ENCODE measurements around the gene FGF8. TPM values are rescaled to one million over a fixed set of nuclear protein-coding genes. Genes with fewer than 3 reads are reported as not detected.

FGF8 gene
- total and polyA plus RNA-seq, 9 donors = 0.18 to 1.9 (median 0.49) TPM; not detected in 1

DNA sequence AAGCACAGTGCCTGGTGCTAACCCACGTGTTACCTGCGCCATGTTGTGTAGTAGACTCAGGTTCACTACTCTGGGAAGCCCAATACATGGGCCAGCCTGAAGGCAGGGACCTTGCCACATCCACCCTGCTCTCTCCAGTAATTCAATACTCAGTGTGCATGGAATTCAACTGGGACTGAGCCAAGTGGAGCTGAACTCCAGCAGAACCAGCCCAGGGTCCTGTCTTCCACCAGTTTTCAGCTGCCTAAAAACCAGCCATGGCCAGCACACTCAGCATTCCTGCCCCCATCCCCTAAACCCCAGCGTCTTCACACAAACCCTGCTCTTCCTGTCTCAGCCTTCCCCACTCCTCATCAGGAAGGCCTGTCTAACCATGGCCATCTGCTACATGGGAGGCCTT lies 15.4 kb downstream of the FGF8 start:
- H3K9me3 ChIP-seq (replicated peaks; ENCODE audit: control insufficient read depth, low read depth, low read length) = no peaks in the 10 kb centered on the region
- DNase-seq = no peak
- no peaks in the 10 kb centered on the region for H3K36me3 ChIP-seq (ENCODE audit: control insufficient read depth, insufficient read depth, low read length)
- H3K27me3 ChIP-seq (ENCODE audit: control insufficient read depth, insufficient read depth, low read length) = peaks cover 5% of the 10 kb centered on the region
- WGBS (ENCODE audit: insufficient coverage) = 79% methylated on average over 3 of the region's 3 CpGs
- no peak overlapping the region for H3K27ac ChIP-seq (ENCODE audit: low read length)
- H3K4me3 ChIP-seq (ENCODE audit: low read length) = no peak overlapping the region
- peaks cover 13% of the 10 kb centered on the region for H3K4me1 ChIP-seq (ENCODE audit: control insufficient read depth, insufficient read depth, low read length)

DNA sequence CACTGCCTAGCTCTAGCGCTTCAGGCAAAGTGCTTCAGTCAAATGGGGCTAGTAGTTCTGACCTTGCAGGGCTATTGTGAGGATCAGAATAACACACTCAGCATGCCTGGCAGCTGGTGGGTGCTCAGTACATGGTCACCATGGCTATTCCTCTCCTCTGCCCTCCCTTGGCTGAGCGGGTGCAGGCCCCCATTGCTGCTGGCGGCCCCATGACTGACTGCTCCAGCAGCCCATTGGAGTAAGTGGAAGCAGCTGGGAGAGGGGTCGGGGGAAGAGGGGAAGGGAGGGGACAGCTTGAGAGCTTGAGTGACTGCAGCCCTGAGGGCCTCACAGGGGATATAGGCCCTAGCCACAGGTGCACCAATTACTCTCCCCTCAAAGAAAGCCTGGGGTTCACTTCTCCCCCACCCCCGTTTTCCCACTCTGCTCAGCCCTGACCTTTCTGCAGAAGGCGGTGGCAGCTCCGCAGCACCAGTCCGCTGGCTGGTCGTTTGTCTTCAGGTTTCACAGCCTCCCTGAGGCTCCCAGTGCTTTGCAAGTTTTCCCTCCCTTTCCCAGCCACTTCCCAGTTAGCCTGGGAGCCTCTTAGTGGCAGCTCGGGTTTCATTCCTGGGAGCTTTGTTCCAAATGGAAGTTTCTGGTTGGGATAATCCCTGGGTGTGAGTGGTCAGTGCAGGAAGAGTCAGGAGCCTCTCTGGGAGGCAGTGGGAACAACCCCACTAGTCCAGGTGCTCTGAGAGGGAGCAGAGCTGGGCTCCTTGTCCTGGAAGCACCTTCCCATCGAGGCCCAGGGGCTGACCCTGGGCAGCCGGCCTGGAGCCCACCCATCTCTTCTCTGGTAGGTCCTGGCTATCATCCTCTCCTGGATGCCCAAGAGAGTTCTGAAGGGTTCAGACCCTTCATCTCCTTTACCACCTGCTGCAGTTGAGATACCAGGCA lies 16.3 kb downstream of the FGF8 start:
- Histone ChIP-seq H3K27ac (ENCODE audit: low read length) (no peak overlapping the region), H3K36me3 (ENCODE audit: control insufficient read depth, insufficient read depth, low read length) (no peaks in the 10 kb centered on the region), H3K4me1 (ENCODE audit: control insufficient read depth, insufficient read depth, low read length) (peaks cover 13% of the 10 kb centered on the region), H3K9me3 (replicated peaks; ENCODE audit: control insufficient read depth, low read depth, low read length) (no peaks in the 10 kb centered on the region), H3K4me3 (ENCODE audit: low read length) (no peak overlapping the region), H3K27me3 (ENCODE audit: control insufficient read depth, insufficient read depth, low read length) (peaks cover 5% of the 10 kb centered on the region)
- no peak for DNase-seq
- 37% methylated on average over 8 of the region's 12 CpGs for WGBS (ENCODE audit: insufficient coverage)

DNA sequence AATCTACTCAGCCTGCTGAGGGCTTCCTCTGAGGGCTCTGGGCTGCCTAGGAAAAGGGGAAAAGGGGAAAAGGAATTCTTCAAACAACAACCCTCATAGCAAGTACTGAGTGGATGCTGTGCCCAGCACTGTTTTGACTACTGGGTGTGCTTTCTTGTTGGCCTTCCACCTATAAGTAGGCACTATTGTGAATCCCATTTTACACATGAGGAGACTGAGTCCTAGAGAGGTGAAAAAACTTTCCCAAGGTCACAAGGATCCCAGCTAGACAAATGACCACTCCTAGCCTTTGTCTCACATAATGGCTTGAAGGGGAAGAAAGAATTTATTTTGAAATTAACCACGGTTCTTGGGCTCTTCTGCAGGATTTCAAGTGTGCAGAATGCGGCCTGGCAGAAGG lies 17.1 kb downstream of the FGF8 start:
- Histone ChIP-seq H3K4me1 (ENCODE audit: control insufficient read depth, insufficient read depth, low read length) (peaks cover 13% of the 10 kb centered on the region), H3K4me3 (ENCODE audit: low read length) (no peak overlapping the region), H3K9me3 (replicated peaks; ENCODE audit: control insufficient read depth, low read depth, low read length) (no peaks in the 10 kb centered on the region), H3K27me3 (ENCODE audit: control insufficient read depth, insufficient read depth, low read length) (peaks cover 5% of the 10 kb centered on the region), H3K36me3 (ENCODE audit: control insufficient read depth, insufficient read depth, low read length) (no peaks in the 10 kb centered on the region), H3K27ac (ENCODE audit: low read length) (no peak overlapping the region)
- WGBS (ENCODE audit: insufficient coverage) = 77% methylated on average over 2 of the region's 2 CpGs
- DNase-seq = no peak

DNA sequence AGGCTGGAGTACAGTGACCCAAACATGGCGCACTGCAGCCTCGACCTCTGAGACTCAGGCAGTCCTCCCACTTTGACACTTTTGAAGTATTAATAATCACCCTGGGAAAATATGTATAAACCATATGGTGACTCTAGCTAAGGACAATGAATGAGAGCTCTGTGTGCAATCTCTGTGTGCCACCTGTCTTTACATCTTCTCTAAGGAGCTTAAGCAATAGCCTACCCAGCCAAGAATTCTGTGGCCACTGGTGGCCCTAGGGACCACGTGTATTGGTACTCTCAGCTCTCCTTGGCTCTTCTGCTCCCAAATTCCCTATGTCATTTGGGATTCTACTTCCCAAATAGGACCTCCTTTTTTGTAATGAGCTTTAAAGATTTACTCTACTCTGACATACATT lies 23.7 kb downstream of the FGF8 start:
- H3K27me3 ChIP-seq (ENCODE audit: control insufficient read depth, insufficient read depth, low read length) = peaks cover 5% of the 10 kb centered on the region
- no peaks in the 10 kb centered on the region for H3K9me3 ChIP-seq (replicated peaks; ENCODE audit: control insufficient read depth, low read depth, low read length)
- H3K36me3 ChIP-seq (ENCODE audit: control insufficient read depth, insufficient read depth, low read length) = no peaks in the 10 kb centered on the region
- DNase-seq = no peak
- no peak overlapping the region for H3K4me3 ChIP-seq (ENCODE audit: low read length)
- no peak overlapping the region for H3K27ac ChIP-seq (ENCODE audit: low read length)
- WGBS (ENCODE audit: insufficient coverage) = 56% methylated on average over 1 of the region's 3 CpGs
- H3K4me1 ChIP-seq (ENCODE audit: control insufficient read depth, insufficient read depth, low read length) = peaks cover 10% of the 10 kb centered on the region

DNA sequence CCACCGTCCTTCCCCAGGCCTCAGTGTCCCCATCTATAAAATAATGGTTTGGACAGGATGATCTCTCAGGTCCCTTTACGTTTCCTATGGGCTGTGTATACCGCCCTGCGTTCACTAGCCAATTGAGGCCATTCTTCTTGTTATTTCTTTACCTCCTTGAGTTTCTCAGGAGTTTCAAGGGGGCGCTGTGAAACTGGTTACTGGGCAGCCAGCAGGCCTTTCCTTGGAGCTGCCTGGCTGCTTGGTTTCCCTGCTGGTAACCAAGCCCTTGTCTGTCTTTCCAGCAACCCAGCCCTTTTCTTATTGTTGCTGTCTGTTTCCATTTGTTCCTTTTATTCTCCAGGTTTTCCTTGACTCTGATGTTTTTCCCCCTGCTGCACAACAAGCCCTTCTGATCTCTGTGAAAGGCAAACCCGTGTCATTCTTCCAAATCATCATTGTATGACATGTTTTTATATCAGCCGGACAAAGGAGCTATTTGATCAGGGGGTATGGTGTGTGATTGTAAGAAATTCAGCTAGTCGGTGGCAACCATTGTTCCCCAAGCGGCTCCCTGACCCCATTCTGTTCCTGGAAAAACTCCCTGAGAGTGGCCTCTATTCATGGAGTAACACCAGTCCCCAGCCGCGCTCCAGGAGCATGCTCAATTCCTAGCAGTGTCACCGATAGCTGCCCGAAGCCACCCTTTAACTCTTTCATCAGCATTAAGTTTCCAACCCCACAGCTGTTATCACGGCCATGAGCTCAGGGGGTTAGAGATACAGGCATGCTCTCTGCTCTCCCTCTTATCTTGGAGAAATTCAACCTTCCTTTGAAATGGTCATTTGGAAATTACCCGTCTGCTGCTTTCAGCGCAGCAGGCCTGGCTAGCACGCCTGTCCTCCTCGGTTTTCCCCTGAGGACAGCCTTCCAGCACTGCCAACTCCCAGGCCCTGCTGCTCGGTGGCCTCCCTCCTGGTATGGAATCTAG lies 26.6 kb downstream of the FGF8 start:
- no peaks in the 10 kb centered on the region for H3K9me3 ChIP-seq (replicated peaks; ENCODE audit: control insufficient read depth, low read depth, low read length)
- WGBS (ENCODE audit: insufficient coverage) = 44% methylated on average over 13 of the region's 19 CpGs
- DNase-seq = no peak

DNA sequence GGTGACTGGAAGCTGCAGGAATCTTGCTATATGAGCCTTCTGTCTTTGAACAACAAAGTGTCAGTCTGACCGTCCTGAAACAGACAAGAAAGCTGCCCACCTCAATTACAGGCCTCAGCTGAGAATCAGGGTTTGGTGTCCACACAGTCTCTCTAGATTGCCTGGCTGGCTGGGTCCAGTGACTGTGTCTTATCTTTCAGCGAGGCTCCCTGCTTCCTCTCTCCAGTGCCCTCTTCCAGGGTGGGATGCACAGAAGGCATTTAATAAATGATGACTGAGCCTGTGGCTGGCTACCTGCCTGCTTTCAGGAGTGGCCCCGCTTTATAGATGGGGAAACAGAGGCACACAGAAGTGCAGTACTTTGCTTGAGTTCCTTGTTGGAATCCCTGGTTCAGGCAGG lies 27.4 kb downstream of the FGF8 start:
- no peaks in the 10 kb centered on the region for H3K27me3 ChIP-seq (ENCODE audit: control insufficient read depth, insufficient read depth, low read length)
- WGBS (ENCODE audit: insufficient coverage) = 68% methylated on average over 3 of the region's 3 CpGs

More for the DNA sequence above, 26.6 kb downstream of the FGF8 start:
- H3K27ac ChIP-seq (ENCODE audit: low read length) = peak overlapping the region; percentile 6
- no peaks in the 10 kb centered on the region for H3K27me3 ChIP-seq (ENCODE audit: control insufficient read depth, insufficient read depth, low read length)
- no peak overlapping the region for H3K4me3 ChIP-seq (ENCODE audit: low read length)
- no peaks in the 10 kb centered on the region for H3K36me3 ChIP-seq (ENCODE audit: control insufficient read depth, insufficient read depth, low read length)
- H3K4me1 ChIP-seq (ENCODE audit: control insufficient read depth, insufficient read depth, low read length) = peaks cover 10% of the 10 kb centered on the region

DNA sequence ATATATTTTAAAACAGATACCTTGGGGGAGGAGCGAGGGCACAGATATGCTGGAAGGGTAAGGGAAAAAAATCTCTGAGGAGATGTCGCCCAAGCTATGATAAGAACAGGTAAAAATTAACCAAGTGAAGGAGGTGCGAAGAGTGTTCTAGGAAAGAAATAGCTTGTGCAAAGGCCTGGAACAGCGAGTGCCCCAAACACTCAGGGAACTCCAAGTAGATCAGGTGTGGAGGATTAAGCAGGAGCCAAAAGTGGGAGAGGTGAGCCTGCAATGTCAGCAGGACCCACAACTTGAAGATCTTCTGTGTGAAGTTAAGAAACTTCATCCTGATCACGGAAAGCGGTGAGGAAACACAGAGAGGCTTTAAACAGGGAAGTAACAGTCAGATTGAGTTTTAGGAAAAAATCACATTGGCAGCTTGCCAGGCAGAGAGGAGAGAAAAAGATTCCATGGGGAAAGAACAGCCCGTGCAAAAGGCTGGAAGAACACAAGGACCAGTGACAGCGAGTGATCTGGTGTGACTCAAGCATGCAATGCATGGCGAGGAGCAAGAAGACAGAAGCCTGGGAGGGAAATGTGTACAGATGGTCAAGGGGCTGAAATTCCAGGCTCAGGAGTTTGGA lies 30.7 kb downstream of the FGF8 start:
- no peaks in the 10 kb centered on the region for H3K36me3 ChIP-seq (ENCODE audit: control insufficient read depth, insufficient read depth, low read length)
- no peak overlapping the region for H3K4me3 ChIP-seq (ENCODE audit: low read length)
- peaks cover 6% of the 10 kb centered on the region for H3K27me3 ChIP-seq (ENCODE audit: control insufficient read depth, insufficient read depth, low read length)
- DNase-seq = peak; percentile 29
- 47% methylated on average over 9 of the region's 9 CpGs for WGBS (ENCODE audit: insufficient coverage)
- H3K4me1 ChIP-seq (ENCODE audit: control insufficient read depth, insufficient read depth, low read length) = peaks cover 10% of the 10 kb centered on the region
- H3K9me3 ChIP-seq (replicated peaks; ENCODE audit: control insufficient read depth, low read depth, low read length) = no peaks in the 10 kb centered on the region
- no peak overlapping the region for H3K27ac ChIP-seq (ENCODE audit: low read length)

More for the DNA sequence above, 27.4 kb downstream of the FGF8 start:
- peaks cover 10% of the 10 kb centered on the region for H3K4me1 ChIP-seq (ENCODE audit: control insufficient read depth, insufficient read depth, low read length)
- no peak overlapping the region for H3K27ac ChIP-seq (ENCODE audit: low read length)
- no peaks in the 10 kb centered on the region for H3K36me3 ChIP-seq (ENCODE audit: control insufficient read depth, insufficient read depth, low read length)
- DNase-seq = no peak
- no peaks in the 10 kb centered on the region for H3K9me3 ChIP-seq (replicated peaks; ENCODE audit: control insufficient read depth, low read depth, low read length)
- H3K4me3 ChIP-seq (ENCODE audit: low read length) = no peak overlapping the region

DNA sequence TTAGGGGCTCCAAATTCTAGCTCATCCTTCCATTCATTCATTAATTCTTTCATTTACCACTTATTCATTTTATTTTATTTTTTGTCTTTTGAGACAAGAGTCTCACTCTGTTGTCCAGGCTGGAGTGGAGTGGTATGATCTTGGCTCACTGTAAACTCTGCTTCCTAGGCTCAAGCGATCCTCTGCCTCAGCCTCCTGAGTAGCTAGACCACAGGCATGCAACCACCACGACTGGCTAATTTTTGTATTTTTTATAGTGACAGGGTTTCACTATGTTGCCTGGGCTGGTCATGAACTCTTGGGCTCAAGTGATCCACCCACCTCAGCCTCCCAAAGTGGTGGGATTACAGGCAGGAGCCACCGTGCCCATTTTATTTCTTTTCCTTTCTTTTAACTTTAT lies 31.6 kb downstream of the FGF8 start:
- DNase-seq = no peak
- peaks cover 4% of the 10 kb centered on the region for H3K4me1 ChIP-seq (ENCODE audit: control insufficient read depth, insufficient read depth, low read length)
- no peak overlapping the region for H3K4me3 ChIP-seq (ENCODE audit: low read length)
- H3K27me3 ChIP-seq (ENCODE audit: control insufficient read depth, insufficient read depth, low read length) = peaks cover 7% of the 10 kb centered on the region
- H3K36me3 ChIP-seq (ENCODE audit: control insufficient read depth, insufficient read depth, low read length) = no peaks in the 10 kb centered on the region
- WGBS (ENCODE audit: insufficient coverage) = 100% methylated on average over 1 of the region's 3 CpGs
- no peak overlapping the region for H3K27ac ChIP-seq (ENCODE audit: low read length)
- no peaks in the 10 kb centered on the region for H3K9me3 ChIP-seq (replicated peaks; ENCODE audit: control insufficient read depth, low read depth, low read length)

DNA sequence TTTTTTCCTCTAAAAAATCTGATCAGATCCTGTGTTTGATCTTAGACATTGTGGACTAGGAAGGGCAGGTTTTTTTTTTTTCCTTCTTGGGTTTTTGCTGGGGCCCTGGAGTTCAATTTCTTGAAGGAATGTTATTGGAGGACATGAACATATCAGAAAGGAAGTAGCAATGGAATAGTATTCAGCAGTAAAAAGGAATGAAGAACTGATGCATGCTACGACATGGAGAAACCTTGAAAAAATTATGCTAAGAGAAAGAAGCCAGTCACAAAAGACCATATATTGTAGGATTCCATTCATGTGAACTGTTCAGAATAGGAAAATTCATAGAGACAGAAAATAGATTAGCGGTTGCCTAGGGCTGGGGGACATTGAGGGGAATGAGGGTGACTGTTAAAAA lies 34.0 kb downstream of the FGF8 start:
- Histone ChIP-seq H3K9me3 (replicated peaks; ENCODE audit: control insufficient read depth, low read depth, low read length) (no peaks in the 10 kb centered on the region), H3K4me3 (ENCODE audit: low read length) (no peak overlapping the region), H3K27ac (ENCODE audit: low read length) (no peak overlapping the region), H3K27me3 (ENCODE audit: control insufficient read depth, insufficient read depth, low read length) (peaks cover 7% of the 10 kb centered on the region), H3K36me3 (ENCODE audit: control insufficient read depth, insufficient read depth, low read length) (no peaks in the 10 kb centered on the region), H3K4me1 (ENCODE audit: control insufficient read depth, insufficient read depth, low read length) (no peaks in the 10 kb centered on the region)
- DNase-seq = no peak
- WGBS (ENCODE audit: insufficient coverage) = 100% methylated on average over 1 of the region's 2 CpGs
